NK-92 (cell line): ENCODE results near the gene SLC4A4.

Source experiments
- DNase-seq: peaks from one replicate; lab custom pipeline; 2025; ENCODE audit not compliant: unreplicated experiment; lab: John Stamatoyannopoulos, UW

SLC4A4 gene

GRCh38 chr4:71468116-71468710, 129.4 kb downstream of the SLC4A4 start:
- DNase-seq, result no peak

- DNase-seq, result no peak
Observed at GRCh38 chr4:71469541-71469940, 130.7 kb downstream of the SLC4A4 start.

GRCh38 chr4:71470524-71470923, 131.7 kb downstream of the SLC4A4 start:
- no peak for DNase-seq

- DNase-seq, result no peak
Observed at GRCh38 chr4:71472946-71473345, 134.1 kb downstream of the SLC4A4 start.

GRCh38 chr4:71473541-71474240, 134.9 kb downstream of the SLC4A4 start:
- no peak for DNase-seq

- DNase-seq, result no peak
Observed at GRCh38 chr4:71474731-71475130, 135.9 kb downstream of the SLC4A4 start.

- no peak for DNase-seq
Observed at GRCh38 chr4:71476240-71476639, 137.4 kb downstream of the SLC4A4 start.

- no peak for DNase-seq
Observed at GRCh38 chr4:71486550-71487343, 147.9 kb downstream of the SLC4A4 start.

GRCh38 chr4:71487344-71487920, 148.6 kb downstream of the SLC4A4 start:
- no peak for DNase-seq

- DNase-seq, result no peak
Observed at GRCh38 chr4:71494539-71494938, 155.7 kb downstream of the SLC4A4 start.

GRCh38 chr4:71495454-71495853, 156.6 kb downstream of the SLC4A4 start:
- DNase-seq, result no peak

- no peak for DNase-seq
Observed at GRCh38 chr4:71497078-71497477, 158.3 kb downstream of the SLC4A4 start.

- DNase-seq, result no peak
Observed at GRCh38 chr4:71498002-71498401, 159.2 kb downstream of the SLC4A4 start.

GRCh38 chr4:71498625-71499024, 159.8 kb downstream of the SLC4A4 start:
- no peak for DNase-seq

- no peak for DNase-seq
Observed at GRCh38 chr4:71501992-71502391, 163.2 kb downstream of the SLC4A4 start.

GRCh38 chr4:71518283-71518989, 179.6 kb downstream of the SLC4A4 start:
- DNase-seq, result no peak

GRCh38 chr4:71520308-71520707, 181.5 kb downstream of the SLC4A4 start:
- DNase-seq, result no peak

- no peak for DNase-seq
Observed at GRCh38 chr4:71520850-71521249, 182.0 kb downstream of the SLC4A4 start.

- no peak for DNase-seq
Observed at GRCh38 chr4:71524756-71525155, 185.9 kb downstream of the SLC4A4 start.

GRCh38 chr4:71526637-71527406, 188.0 kb downstream of the SLC4A4 start:
- DNase-seq, result no peak
